DMS79 (cell line): ENCODE data around the gene LTBP3.

Experiments used
- DNase-seq: peaks from one replicate; lab custom pipeline; 2025; lab: John Stamatoyannopoulos, UW

LTBP3 gene

DNA sequence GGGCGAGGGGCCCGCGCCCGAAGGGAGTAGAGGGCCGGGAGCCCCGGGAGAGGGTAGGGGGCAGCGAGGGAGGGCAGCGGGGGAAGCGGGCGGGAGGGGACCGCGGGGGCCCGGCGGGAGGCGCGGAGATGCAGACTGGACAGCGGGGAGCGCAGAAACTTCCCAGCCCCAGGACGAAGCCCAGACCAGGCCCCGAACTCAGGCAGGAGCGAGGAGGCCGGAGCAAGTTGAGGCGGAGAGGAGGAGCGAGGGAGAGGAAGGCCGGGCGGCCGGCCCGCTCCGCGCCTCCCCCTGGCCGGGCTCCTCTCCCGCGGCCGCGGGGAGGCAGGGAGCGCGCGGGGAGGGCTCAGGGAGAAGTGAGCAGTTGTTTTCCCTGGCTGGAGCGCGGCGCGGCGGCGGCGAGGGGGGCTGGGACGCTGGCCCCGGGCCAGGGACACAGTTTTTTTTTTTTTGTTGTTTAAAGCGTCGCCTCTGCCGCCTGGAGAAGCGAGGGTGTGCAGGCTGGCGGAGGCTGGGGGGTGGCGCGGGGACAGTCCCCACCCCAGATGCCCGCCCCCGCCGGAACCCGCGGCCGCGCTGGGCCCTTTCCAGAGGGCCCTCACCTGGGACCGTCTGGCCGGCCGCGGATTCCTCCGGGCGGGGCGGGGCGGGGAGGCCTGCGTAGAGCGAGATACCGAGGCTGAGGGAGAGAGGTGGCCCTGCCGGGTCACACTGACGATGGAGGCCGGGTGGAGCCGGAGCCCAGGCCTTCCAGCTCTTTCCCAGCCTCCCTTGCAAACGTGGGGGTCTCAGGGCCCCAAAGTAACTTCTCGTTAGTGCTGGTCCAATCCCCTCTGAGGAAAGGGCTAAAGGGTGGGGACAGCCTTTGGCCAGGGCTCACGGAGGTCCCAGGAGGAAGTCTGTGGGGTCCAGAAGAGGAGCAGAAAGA is at the start of gene LTBP3:
Gene LTBP3, minus strand, starts transcription at position 358 of the 928 bp plus-strand sequence. CDS start 400 bp downstream, outside the sequence.
- peak; percentile 36 for DNase-seq

DNA sequence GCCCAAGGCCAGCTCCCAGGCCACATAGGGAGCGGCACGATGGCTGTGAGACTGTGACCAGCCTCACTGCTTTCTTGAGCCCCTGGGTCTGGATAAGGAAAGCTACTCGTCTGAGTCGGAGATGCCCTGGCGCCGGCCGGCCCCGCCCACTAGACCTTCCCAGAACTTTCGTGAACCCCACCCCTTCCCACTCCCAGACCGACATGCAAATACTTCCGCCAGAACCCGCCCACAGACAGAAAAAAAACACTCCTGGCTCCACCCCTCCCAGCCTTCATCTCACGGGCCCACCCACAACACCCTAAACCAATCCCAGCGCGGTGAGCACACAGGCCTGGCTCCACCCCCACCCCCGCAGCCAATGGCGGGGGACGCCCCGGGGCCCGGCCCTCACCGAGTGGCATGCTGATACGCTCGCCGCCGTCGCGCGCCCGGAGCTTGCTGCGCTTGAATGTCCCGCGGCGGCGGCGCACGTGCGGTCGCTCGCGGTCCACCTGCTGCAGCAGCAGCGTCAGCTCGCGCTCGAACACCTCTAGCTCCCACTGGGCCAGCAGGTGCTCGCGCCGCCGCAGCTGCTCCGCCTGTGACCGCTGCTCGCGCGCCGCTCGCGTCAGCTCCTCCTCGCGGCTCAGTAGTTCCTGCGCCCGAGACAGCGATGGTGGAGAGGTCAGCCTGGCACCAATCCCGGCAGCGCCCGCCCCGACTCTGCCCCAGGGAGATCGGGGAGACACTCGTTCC is 48.9 kb upstream of the LTBP3 start:
- DNase-seq = no peak

DNA sequence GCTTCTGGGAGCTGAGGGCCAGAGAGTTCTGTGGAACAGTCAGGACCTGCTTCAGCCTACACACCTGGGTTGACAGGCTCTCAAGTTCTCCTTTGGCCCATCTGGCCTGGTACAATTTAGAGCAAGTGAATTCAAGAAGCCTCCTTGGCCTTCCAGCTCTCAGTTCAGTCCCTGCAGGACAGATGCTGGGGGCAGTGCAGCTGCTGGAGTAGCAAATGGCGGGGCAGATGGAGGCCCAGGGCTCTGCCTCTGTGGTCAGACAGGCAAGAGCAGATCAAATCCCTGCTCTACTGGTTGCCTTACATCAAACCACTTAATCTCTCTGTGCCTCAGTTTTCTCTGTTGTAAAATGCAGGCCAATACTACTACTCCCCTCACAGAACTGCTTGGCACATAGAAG is 46.1 kb upstream of the LTBP3 start:
- no peak for DNase-seq

GRCh38 chr11:65599955-65600246 is 41.7 kb upstream of the LTBP3 start:
- DNase-seq = no peak

- no peak for DNase-seq
These were observed 41.2 kb upstream of the LTBP3 start for GRCh38 chr11:65599216-65599954.

DNA sequence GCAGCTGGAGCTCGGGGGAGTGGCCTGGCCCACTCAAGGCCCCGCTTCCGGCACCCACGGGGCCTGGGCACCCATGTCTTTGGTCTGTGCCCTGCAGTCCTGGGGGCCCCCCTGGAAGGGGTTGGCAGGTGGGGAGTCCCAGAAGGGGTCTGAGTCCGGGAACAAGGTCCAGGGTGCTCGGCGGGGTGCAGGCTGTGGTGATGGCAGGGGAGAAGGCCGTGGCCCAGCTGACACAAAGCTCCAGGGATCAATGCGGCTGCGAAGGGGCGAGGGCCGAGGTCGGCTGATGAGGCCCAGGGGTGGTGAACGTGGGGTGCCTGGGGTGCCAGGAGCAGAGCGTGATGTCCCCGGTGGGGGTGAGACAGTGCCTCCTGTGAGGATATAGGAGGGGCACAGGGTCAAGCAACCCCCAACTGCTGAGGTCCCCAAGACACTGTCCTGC is 40.1 kb upstream of the LTBP3 start:
- DNase-seq = no peak

- no peak for DNase-seq
These were observed 38.4 kb upstream of the LTBP3 start for GRCh38 chr11:65596520-65596919.

- no peak for DNase-seq
These were observed 37.6 kb upstream of the LTBP3 start, which contains the start of gene KCNK7 for GRCh38 chr11:65595543-65596281. TSS of gene KCNK7 (minus strand) at chr11:65595800. CDS start at chr11:65595772, 28 bp downstream.

DNA sequence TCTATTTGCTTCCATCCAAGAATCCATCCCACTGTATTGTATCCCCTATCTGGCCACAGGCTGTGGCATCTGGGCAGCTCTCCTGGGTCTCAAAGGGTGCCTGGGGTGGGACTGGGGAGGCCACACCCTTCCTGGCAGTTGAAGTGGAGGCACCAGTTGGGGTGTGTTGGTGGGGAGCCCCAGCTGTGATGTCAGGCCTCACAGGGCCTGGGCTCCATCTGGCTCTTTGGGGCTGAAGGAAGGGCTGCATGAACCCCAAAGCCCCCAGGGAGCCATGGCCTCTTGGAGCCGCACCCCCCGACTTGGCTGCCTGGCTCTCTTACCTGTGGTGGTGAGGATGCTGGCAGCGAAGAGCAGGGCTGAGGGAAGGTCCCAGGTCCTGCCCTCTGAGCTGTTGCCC is 37.0 kb upstream of the LTBP3 start:
- DNase-seq = no peak

GRCh38 chr11:65593518-65594414 is 35.6 kb upstream of the LTBP3 start:
- DNase-seq = no peak

GRCh38 chr11:65592858-65593517 is 34.8 kb upstream of the LTBP3 start:
- peak; percentile 75 for DNase-seq

DNA sequence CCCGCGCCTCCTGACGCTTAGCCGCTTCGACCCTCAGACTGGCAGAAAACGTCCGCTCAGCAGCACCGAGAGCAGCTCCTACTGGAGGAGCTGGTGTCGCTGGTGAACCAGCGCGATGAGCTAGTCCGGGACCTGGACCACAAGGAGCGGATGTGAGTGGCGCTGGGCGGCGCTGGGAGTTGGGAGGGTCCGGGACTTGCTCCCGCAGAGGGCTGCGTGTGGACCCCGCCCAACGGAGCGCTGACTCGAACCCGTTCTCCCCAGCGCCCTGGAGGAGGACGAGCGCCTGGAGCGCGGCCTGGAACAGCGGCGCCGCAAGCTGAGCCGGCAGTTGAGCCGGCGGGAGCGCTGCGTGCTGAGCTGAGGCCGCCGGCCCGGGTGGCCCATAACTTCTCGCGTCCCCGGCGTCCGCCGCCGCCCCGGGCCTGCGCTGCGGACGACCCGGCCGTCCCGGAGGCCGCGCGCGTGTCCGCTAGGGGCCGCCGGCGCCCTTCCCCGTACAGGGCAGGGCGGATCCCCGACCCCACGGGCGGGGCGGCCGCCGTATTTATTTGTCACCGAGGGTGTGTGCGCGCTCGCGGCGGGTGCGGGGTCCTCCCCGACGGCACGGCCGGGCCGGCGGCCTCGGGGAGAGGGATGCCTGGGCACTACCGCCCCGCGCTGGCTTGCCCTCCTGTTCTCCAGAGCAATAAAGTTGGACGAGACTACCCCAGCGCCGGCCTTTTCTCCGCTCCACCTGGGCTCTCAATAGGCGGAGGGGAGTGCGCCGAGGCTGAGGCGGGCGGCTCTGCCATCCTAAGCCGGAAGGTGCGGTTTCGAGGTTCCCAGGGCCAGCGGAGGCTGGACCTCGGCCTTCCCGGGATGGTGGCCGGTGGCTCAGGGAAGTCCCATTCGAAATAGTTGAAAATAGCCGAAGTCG is 34.0 kb upstream of the LTBP3 start:
- no peak for DNase-seq

- peak; percentile 83 for DNase-seq
These were observed 32.1 kb upstream of the LTBP3 start for GRCh38 chr11:65590240-65590738.

DNA sequence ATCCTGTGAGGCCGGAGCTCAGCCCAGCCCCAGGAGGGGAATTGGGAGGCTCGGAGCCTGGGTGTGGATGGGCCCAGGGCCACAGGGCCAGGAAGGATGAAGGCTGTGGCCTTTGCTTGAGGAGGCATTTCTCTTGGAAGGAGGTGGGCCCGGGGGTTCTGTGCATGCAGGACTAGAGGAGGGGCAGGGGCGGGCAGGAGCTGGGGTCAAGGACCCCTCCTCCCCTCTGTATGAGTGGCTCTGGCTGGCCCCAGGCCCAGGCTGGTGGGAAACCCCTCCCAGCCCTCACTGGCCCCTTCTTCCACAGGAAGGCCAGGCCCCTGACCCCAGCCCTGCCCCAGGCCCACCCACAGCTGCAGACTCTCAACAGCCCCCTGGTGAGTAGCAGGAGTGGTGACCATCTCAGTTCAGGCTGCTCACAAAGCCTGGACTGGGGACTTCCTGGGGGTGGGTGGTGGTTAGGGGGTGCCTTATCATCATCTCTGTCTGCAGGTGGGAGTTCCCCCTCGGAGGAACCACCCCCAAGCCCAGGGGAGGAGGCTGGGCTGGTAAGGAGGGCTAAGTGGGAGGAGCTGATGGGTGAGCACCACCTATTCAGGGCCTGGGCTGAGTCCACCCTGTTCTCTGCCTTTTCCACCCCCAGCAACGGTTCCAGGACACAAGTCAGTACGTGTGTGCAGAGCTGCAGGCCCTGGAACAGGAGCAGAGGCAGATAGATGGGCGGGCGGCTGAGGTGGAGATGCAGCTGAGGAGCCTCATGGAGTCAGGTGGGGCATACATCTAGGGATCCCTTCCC is 31.5 kb upstream of the LTBP3 start:
- DNase-seq = no peak

- no peak for DNase-seq
These were observed 30.3 kb upstream of the LTBP3 start for GRCh38 chr11:65588199-65589054.

DNA sequence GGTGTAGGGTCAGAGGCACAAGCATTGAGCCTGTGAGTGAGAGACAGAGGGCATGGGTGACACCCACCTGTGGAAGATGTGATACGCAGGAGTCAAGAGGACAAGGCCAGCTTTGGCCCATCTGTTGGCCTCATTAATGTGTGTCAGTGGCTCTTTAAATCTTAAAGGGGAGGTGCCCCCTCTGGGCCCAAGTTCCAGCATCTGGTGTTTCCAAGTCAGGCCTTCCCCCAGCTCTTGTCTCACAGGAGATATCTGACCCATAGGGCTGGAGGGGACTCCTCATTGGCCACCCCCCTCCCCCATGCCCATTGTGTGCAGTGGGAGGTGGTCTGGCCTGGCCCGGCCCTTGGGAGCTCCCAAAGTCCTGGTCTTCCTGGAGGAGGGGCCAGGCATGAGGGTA is 28.5 kb upstream of the LTBP3 start:
- no peak for DNase-seq

DNA sequence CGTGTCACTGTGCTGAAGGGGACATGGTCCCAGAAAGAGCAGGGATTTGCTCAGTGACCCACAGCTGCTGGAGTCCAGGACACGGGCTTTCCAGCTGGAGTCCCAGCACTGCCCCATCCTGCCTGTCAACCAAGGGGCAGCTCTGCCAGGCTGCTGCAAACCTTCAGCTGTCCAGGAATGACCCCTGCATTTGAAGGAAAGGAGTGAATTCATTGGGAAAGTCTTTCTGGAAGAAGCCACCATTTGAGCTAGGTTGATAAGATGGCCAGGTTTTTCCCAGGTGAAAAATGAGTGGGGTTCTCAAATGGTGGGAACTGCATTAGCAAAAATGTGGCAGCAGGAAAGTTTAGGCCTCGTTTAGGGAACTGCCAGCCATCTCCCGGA is 28.1 kb upstream of the LTBP3 start:
- DNase-seq = no peak
